NCI-H1436 (cell line): Measurements from ENCODE around the gene RCN2.

Experiments
- DNase-seq: peaks from one replicate; lab custom pipeline; 2025; lab: John Stamatoyannopoulos, UW

The RCN2 gene

DNA sequence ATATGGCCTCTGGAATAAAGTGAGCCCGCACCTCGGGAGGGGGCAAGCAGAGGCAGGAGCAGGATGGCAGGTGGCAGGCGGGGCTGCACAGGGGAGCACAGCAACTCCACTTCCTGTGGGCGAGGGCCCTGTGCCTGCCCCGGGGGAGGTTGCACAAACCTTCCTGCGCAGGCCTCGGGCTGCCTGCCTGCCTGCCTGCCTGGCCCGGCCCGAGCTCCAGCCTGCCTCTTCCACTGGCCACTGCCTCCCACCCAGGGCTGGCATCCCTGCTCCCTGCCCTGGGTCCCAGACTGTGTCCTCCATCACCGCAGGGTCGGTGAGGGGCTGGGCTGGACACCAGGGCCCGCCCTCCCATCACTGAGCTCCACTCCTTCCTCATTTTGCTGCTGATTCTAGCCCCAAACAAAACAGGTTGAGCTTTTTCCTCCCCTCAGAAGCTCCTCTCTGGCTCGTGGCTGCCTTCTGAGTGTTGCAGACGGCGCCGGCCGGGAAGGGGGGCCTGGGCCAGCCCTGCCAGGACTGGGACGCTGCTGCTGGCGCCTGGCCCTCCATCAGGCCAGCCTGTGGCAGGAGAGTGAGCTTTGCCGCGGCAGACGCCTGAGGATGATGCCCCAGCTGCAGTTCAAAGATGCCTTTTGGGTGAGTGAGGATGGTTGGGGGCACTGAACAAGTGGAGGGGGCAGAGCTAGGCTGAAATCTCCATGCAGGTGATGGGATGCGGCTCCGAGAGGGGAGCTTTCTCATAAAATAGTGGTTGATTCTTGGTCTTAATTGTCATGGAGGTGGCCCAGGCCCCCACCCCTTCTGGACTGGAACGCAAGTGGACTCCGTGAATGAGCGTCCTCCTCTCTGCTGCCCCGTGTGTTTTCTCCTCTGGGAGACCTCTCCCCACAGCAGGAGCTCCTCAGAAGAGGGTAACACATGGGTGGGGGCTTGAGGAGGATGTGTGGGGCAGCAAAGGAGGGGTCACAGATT, 63.7 kb downstream of the RCN2 start, which contains the start of gene PSTPIP1:
Gene PSTPIP1, plus strand, starts transcription at position 156 of the 975 bp plus-strand sequence. Its CDS starts 448 bp downstream, at position 604.
- DNase-seq, result peak; percentile 56

DNA sequence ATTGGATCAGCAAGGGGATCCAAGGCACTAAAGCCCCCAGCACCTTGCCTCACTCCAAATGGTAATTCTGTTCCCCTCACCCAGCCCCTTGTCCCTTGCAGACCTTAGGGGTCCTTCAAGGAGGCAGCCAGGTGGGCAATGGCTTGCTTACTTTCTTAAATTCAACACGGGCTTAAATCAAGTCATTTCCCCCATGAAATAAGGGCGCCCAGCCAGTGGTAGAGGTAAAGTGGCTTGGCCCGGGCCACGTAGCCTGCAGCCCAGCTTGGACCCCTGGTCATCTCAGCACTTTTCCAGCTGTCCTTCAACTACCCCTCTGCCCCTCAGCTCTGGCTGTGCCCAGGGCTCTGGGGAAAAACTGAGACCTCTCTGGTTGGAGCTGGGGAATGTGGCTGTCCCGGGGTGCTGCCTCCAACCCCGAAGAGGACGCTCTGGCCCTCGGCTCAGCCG, 64.6 kb downstream of the RCN2 start:
- DNase-seq, result no peak

DNA sequence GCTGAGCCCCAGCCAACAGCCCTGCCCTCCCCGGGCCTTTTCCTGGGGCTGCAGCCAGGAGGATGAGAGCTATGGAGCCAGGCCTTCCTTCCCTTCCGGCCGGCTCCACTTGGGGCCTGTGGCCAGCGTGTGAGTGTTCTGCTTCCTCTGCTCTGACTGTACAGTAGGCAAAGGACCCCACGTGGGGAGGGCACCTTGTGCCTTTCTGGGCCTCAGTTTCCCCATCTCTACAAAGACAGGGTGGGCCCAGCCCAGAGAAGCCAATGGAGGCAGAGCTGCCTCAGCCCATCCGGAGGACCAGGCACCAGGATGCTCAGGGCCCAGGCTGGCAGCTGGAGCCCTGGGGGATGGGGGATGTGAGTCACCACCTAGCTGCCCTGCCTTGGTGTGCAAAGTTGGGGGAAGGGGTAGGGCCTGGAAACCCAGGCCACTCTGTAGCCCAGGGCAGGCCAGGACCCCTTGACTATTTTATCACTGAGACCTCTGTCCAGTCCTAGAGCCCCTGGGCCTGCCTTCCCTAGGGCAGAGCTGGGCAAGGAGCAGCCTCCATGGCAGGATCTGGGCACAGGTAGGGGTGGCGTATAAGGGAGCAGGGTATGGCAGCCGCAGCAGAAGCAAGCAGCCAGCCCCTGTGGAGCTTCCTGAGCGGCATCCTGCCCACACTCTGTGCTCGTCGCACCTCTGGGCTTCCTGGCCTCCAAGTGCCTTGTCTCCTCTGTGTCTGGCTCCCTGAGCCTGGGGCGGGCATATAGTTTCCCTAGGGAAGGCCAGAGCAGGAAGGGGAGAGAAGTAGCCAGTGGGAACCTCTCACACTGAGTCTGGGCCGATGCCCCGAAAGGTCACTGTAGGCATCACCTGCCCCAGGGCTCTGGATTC, 65.2 kb downstream of the RCN2 start:
- DNase-seq, result no peak

DNA sequence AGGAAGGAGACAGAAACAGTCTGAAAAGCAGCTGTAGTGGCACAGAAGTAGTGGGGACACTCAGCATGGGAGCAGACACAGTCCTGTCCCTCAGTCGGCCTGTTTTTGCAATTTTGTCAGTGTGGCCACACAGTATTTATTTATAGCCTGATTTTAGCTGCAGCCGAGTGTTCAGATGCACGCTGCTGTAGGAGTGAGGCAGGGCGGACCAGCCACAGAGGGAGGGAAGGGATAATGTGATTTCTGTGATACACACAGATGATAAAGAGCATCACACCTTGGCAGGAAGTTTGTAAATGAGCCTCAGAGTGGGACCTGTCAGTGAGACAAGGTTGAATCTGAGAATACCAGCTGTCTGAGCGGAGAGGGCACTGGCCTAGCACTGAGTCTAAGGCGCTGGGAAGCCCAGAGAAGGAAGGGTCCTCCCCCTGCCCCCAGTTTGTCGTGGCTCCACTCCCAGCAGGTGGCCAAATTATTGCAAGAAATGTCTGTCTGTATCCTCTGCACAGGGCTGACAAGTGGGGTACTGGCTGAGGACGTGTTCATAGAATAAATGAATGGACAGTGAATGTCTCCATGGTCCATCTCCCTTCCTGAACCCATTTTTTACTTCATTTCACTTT, 67.2 kb downstream of the RCN2 start:
- no peak for DNase-seq

DNA sequence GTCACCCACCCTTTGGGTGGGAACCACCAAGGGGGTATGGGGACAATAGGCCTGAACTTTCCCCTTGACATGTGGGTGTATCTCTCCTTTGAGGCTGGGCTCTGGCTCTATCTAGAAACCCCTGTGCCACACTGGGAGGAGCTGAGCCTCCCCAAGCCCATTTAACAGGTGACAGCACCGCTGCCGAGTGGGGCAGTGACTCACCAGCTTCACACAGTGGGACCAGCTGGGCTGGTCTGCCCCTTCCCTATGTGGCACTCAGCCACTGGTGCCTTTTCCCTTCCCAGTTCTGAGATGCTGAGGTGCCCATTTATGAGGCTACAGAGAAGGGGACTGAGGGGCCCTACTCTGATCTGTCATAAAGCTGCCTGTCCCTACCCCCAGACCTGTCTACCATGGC, 68.4 kb downstream of the RCN2 start:
- no peak for DNase-seq

DNA sequence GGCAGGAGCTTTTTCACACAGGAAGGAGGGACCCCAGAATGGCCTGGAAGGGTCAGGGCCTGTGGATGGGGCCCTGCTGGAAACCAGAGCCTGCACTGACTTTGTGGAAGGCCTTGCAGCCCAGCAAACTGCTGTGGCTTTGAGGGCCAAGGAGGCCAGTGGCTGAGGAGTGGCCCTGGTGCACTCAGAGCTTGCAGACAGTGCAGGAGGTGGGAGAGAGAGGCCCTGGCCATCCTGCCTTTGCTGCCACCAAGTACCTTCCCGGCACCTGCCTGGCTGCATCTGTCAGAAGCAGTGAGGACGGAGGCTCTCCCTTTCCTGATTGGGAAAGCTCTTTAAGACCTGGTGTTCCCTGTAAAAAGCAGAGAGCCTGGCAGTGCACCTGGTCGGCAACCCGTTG, 69.8 kb downstream of the RCN2 start:
- no peak for DNase-seq

DNA sequence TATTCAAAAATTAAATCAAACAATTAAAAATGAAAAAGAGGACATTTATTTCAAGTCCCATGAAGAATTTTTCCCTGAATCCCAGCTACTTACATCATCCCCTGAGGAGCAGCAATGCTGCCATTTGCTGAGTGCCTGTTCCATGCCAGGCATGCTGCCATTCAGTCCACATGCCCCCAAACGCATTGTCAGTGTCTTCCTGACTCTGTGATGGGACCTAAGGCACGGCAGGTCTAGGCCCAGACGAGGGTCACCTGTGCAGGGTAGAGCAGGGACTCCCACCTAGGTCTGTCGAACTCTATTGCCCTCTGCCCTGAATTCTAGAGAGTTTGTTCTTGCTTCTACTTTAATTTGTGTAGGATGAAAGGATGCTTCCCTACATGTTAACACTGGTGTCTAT, 70.4 kb downstream of the RCN2 start:
- no peak for DNase-seq

DNA sequence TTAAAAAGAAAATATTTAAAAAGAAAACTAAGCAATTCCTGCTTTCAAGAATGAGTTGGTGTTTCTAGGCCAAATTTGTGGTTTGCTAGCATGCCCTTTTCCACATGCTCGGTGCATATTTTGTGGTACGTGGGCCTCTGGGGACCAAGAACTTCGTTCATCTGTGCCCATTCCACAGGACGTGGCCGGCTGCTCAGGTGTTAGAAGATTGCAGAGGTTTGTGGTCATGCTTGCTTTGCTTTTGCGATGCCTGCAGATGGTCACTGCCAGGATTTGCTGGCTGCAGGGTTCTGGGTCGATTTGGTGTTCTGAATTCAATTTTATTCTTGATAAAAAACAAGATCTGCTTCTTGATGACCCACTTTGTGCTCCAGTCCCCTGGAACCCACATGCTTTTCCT, 70.9 kb downstream of the RCN2 start:
- DNase-seq, result no peak

DNA sequence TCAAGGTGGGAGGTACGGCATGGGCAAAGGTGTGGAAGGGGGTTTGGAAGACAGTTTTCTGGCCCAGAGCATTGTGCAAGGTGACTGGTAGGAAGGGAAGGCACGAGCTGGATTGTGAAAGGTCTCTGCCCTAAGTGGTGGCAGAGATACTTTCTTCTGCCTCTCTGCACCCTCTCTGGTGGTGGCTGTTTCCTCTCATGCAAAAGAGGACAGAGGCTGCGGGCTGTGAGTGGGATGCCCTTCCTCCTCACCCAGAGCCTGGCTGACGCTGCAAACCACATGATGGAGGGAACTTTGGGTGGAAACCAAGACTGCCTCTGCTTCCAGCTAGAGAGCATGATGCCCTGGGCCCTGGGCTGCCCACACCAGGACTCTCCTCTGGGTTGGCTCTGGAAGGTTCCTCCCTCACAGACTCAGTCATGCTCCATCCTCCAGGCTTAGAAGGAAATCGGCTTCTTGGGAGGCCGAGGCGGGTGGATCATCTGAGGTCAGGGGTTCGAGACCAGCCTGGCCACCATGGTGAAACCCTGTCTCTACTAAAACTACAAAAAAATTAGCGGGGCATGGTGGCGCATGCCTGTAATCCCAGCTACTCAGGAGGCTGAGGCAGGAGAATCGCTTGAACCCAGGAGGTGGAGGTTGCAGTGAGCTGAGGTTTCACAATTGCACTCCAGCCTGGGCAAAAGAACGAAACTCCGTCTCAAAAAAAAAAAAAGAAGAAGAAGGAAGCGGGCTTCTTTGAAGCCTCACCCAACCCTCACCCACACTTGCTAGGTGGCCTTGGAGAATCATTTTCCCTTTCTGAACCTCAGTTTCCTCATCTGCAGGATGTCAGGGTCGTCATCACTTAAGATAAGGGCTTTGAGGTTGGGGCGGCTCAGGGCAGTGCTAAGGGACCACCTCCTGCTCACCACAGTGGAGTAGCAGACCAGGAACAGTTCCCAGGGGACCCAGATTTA, 71.7 kb downstream of the RCN2 start:
- no peak for DNase-seq
